K562 (cell line): Measurements from ENCODE around the gene IL13RA1. TPM values are rescaled to one million over a fixed set of nuclear protein-coding genes. Genes with fewer than 3 reads are reported as not detected.

Experiments
- BRD9 ChIP-seq: fragments of 450-650 bp; IDR thresholded peaks from 2 replicates; pipeline ENCODE4 v1.6.1; 2018; ENCODE audit warnings: low read depth; ENCODE audit not compliant: partially characterized antibody
- FOXP4 ChIP-seq: sonication (generic); formaldehyde crosslinking; IDR thresholded peaks from 2 replicates; pipeline ENCODE4 v1.8.0; 2022; ENCODE audit warnings: mild to moderate bottlenecking, missing genetic modification reagents, borderline replicate concordance
- MAFG ChIP-seq: fragments of 450-650 bp; conservative IDR thresholded peaks from 2 replicates; pipeline ENCODE4 v1.6.1; 2016; ENCODE audit warnings: missing genetic modification characterization, missing compliant biosample characterization
- SMAD4 ChIP-seq: fragments of 250-450 bp; sonication (Bioruptor Pico); conservative IDR thresholded peaks from 2 replicates; pipeline ENCODE4 v1.8.0; 2021; ENCODE audit warnings: inconsistent platforms, mild to moderate bottlenecking, moderate library complexity
- TGIF2 ChIP-seq: sonication (generic); formaldehyde crosslinking; IDR thresholded peaks from 2 replicates; pipeline ENCODE4 v1.8.1; 2022; ENCODE audit warnings: mild to moderate bottlenecking, missing genetic modification reagents, moderate library complexity
- ZBTB2 ChIP-seq: fragments of 450-650 bp; IDR thresholded peaks from 2 replicates; pipeline ENCODE4 v1.6.1; 2016; ENCODE audit warnings: antibody characterized with exemption
- ZNF280A ChIP-seq: fragments of 450-650 bp; IDR thresholded peaks from 2 replicates; pipeline ENCODE4 v1.6.1; 2018; ENCODE audit warnings: mild to moderate bottlenecking, low read depth; ENCODE audit not compliant: partially characterized antibody
- ZNF280B ChIP-seq: fragments of 250-450 bp; sonication (Bioruptor Pico); IDR thresholded peaks from 2 replicates; pipeline ENCODE4 v1.5.1; 2021; ENCODE audit warnings: mild to moderate bottlenecking
- ZNF407 ChIP-seq: fragments of 450-650 bp; IDR thresholded peaks from 2 replicates; pipeline ENCODE4 v1.6.1; 2016; ENCODE audit warnings: low read depth
- ZNF57 ChIP-seq: fragments of 450-650 bp; formaldehyde crosslinking; IDR thresholded peaks from 2 replicates; pipeline ENCODE4 v1.4.0; 2020; ENCODE audit warnings: mild to moderate bottlenecking, moderate library complexity
- ZNF76 ChIP-seq: fragments of 250-450 bp; sonication (Bioruptor Pico); IDR thresholded peaks from 2 replicates; pipeline ENCODE4 v1.4.0; 2020; ENCODE audit warnings: mild to moderate bottlenecking, moderate library complexity, borderline replicate concordance
- polyA plus RNA-seq, 8 experiments: library from polyadenylated mRNA; depleted of rRNA in 4 of 8; stranded (reverse) in 5 of 8; unstranded in 3 of 8; fragments of >200 nt; fragmentation: Nextera tagmentation in 2 of 8; fragmentation: Illumina TruSeq in 1 of 8; extraction: Ambion mirVana in 2 of 8; extraction: Trizol in 1 of 8; gene quantifications; 2 replicates each; pipeline versions ENCODE4 v1.2.1 to v1.2.3, GENCODE V29; 2011 to 2014; ENCODE audit warnings: inconsistent platforms in 1 of 8, missing spikeins in 1 of 8
- total RNA-seq, 7 experiments: library from RNA; depleted of rRNA in 6 of 7; stranded (reverse); fragments of >200 nt in 6 of 7; fragmentation: Illumina TruSeq in 2 of 7; extraction: Trizol in 2 of 7; gene quantifications; 2 replicates each; pipeline versions ENCODE4 v1.2.1 to v1.2.3, GENCODE V29; 2011 to 2021; ENCODE audit warnings: low replicate concordance in 1 of 7

IL13RA1 gene
- total and polyA plus RNA-seq, 9 of the 15 experiments (the other 6 are each of a cell fraction or from before 2014, with no cell fraction given): 2.9 to 22.9 (median 12.2) TPM

GRCh38 chrX:118726887-118727685, at the start of gene IL13RA1 (continued):
- TF ChIP-seq FOXP4 (CRISPR knock-in tag): no peak
- TF ChIP-seq ZNF280B (CRISPR knock-in tag): no peak
- TF ChIP-seq ZNF407: peak; percentile 74
- TF ChIP-seq ZNF280A: no peak
- TF ChIP-seq MAFG: no peak
- TF ChIP-seq ZBTB2: no peak
- TF ChIP-seq ZNF76 (CRISPR knock-in tag): no peak
- no peak for TF ChIP-seq BRD9
- TF ChIP-seq SMAD4 (CRISPR knock-in tag): peak; percentile 94
- no peak for TF ChIP-seq TGIF2 (CRISPR knock-in tag)
- TF ChIP-seq ZNF57 (CRISPR knock-in tag): no peak
